Hematopoietic multipotent progenitor cell treated with erythropoietin and hydrocortisone succinate and interleukin-3 and kit ligand, for 15 days (in vitro differentiated cells): ENCODE measurements around the gene CLEC16A.
"Not testable (repeated sequence)": the region's sequence is repeated elsewhere in the genome, so short reads cannot be mapped to it uniquely, and the experiment has no call there.

Source experiments
- DNase-seq: peaks from one replicate; pipeline ENCODE4 v3.0.0-alpha.2; 2015; ENCODE audit warnings: low spot score

CLEC16A gene

GRCh38 chr16:11101695-11102522, 157.5 kb downstream of the CLEC16A start:
- DNase-seq, result peak; percentile 56

GRCh38 chr16:11102523-11102898, 158.1 kb downstream of the CLEC16A start:
- DNase-seq, result no peak

GRCh38 chr16:11103301-11103700, 158.9 kb downstream of the CLEC16A start:
- DNase-seq, result not testable (repeated sequence)

GRCh38 chr16:11104168-11105037, 160.0 kb downstream of the CLEC16A start:
- no peak for DNase-seq

- DNase-seq, result peak; percentile 61
These were observed 160.9 kb downstream of the CLEC16A start for GRCh38 chr16:11105038-11105903.

- DNase-seq, result no peak
These were observed 162.4 kb downstream of the CLEC16A start for GRCh38 chr16:11106726-11107125.

- no peak for DNase-seq
These were observed 163.6 kb downstream of the CLEC16A start for GRCh38 chr16:11107780-11108465.

GRCh38 chr16:11108466-11108805, 164.1 kb downstream of the CLEC16A start:
- DNase-seq, result no peak

GRCh38 chr16:11109566-11109965, 165.2 kb downstream of the CLEC16A start:
- DNase-seq, result no peak

- DNase-seq, result no peak
These were observed 166.8 kb downstream of the CLEC16A start for GRCh38 chr16:11111150-11111549.

- DNase-seq, result no peak
These were observed 167.7 kb downstream of the CLEC16A start for GRCh38 chr16:11111856-11112634.

- peak; percentile 44 for DNase-seq
These were observed 168.5 kb downstream of the CLEC16A start for GRCh38 chr16:11112723-11113348.

- DNase-seq, result no peak
These were observed 170.2 kb downstream of the CLEC16A start for GRCh38 chr16:11114366-11115164.

GRCh38 chr16:11117576-11118211, 173.3 kb downstream of the CLEC16A start:
- DNase-seq, result no peak

GRCh38 chr16:11118479-11118878, 174.1 kb downstream of the CLEC16A start:
- no peak for DNase-seq

GRCh38 chr16:11121083-11121608, 176.8 kb downstream of the CLEC16A start:
- DNase-seq, result no peak

GRCh38 chr16:11121914-11122692, 177.7 kb downstream of the CLEC16A start:
- DNase-seq, result no peak

GRCh38 chr16:11123666-11124065, 179.3 kb downstream of the CLEC16A start:
- no peak for DNase-seq
